ENCODE measurements around the gene STAM2. TPM values are rescaled to one million over a fixed set of nuclear protein-coding genes. Genes with fewer than 3 reads are reported as not detected.
"Not testable (repeated sequence)": the region's sequence is repeated elsewhere in the genome, so short reads cannot be mapped to it uniquely, and the experiment has no call there.

The STAM2 gene
- total and polyA plus RNA-seq, 2 donors from 2014 or later: 12.5 to 41.1 TPM

DNA sequence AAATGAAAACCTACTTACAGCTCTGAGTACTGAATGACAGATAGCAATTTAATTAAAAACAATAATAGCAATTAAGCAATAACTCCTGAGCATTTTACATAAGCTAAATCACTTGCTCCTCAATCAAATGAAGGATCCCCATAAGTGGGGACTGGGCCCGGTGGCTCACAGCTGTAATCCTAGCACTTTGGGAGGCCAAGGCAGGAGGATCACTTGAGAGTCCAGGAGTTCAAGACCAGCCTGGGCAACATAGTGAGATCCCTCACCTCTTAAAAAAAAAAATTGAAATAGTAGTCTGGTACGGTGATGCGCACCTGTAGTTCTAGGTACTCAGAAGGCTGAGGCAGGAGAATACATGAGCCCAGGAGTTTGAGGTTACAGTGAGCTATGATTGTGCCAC lies 13.4 kb downstream of the STAM2 start:
- DNase-seq (no peak), FAIRE-seq (no peak)

GRCh38 chr2:152161598-152161997 lies 14.0 kb downstream of the STAM2 start:
- FAIRE-seq (no peak), DNase-seq (peak in 2 of 5 donors; percentile 18 to 44)
- peaks cover 0 to 5% (median 0%) of the 10 kb centered on the region in 3 donors for H3K9me3 ChIP-seq (ENCODE audit: control insufficient read depth in 2 of 3, insufficient read depth in 1 of 3, low read length in 3 of 3)
- no peak overlapping the region for H3K9ac ChIP-seq (ENCODE audit: low read length in 3 of 3)
- no peaks in the 10 kb centered on the region for H3K27me3 ChIP-seq (ENCODE audit: control insufficient read depth, insufficient read depth, low read length)
- peak overlapping the region in 1 of 2 donors; percentile 32 for H3K27ac ChIP-seq (ENCODE audit: low read depth in 2 of 2, low read length in 2 of 2)
- intact Hi-C loops (cut with DNase I): no loop called here
- TF ChIP-seq, protein P1, sequence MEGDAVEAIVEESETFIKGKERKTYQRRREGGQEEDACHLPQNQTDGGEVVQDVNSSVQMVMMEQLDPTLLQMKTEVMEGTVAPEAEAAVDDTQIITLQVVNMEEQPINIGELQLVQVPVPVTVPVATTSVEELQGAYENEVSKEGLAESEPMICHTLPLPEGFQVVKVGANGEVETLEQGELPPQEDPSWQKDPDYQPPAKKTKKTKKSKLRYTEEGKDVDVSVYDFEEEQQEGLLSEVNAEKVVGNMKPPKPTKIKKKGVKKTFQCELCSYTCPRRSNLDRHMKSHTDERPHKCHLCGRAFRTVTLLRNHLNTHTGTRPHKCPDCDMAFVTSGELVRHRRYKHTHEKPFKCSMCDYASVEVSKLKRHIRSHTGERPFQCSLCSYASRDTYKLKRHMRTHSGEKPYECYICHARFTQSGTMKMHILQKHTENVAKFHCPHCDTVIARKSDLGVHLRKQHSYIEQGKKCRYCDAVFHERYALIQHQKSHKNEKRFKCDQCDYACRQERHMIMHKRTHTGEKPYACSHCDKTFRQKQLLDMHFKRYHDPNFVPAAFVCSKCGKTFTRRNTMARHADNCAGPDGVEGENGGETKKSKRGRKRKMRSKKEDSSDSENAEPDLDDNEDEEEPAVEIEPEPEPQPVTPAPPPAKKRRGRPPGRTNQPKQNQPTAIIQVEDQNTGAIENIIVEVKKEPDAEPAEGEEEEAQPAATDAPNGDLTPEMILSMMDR (IDR thresholded peaks at IDR 0.05; ENCODE audit: borderline replicate concordance, extremely low read depth, insufficient read depth): no peak
- H3K36me3 ChIP-seq (ENCODE audit: control insufficient read depth in 2 of 3, insufficient read depth in 3 of 3, low read length in 3 of 3): no peaks in the 10 kb centered on the region
- no peak overlapping the region for H3K4me3 ChIP-seq (ENCODE audit: low read length in 3 of 3)
- peaks cover 0 to 24% (median 3%) of the 10 kb centered on the region in 3 donors for H3K4me1 ChIP-seq (ENCODE audit: control insufficient read depth in 2 of 3, insufficient read depth in 2 of 3, low read depth in 1 of 3, low read length in 3 of 3)

More for the DNA sequence above, 13.4 kb downstream of the STAM2 start:
- no peak overlapping the region for H3K4me3 ChIP-seq (ENCODE audit: low read length in 3 of 3)
- no peak overlapping the region for H3K9ac ChIP-seq (ENCODE audit: low read length in 3 of 3)
- H3K27me3 ChIP-seq (ENCODE audit: control insufficient read depth, insufficient read depth, low read length): no peaks in the 10 kb centered on the region
- H3K27ac ChIP-seq (ENCODE audit: low read depth in 2 of 2, low read length in 2 of 2): peak overlapping the region in 1 of 2 donors; percentile 32
- intact Hi-C loops (cut with DNase I): no loop called here
- H3K9me3 ChIP-seq (ENCODE audit: control insufficient read depth in 2 of 3, insufficient read depth in 1 of 3, low read length in 3 of 3): peaks cover 0 to 3% (median 0%) of the 10 kb centered on the region in 3 donors
- no peaks in the 10 kb centered on the region for H3K36me3 ChIP-seq (ENCODE audit: control insufficient read depth in 2 of 3, insufficient read depth in 3 of 3, low read length in 3 of 3)
- TF ChIP-seq, protein P1 (IDR thresholded peaks at IDR 0.05; ENCODE audit: borderline replicate concordance, extremely low read depth, insufficient read depth): no peak
- peaks cover 0 to 29% (median 3%) of the 10 kb centered on the region in 3 donors for H3K4me1 ChIP-seq (ENCODE audit: control insufficient read depth in 2 of 3, insufficient read depth in 2 of 3, low read depth in 1 of 3, low read length in 3 of 3)

DNA sequence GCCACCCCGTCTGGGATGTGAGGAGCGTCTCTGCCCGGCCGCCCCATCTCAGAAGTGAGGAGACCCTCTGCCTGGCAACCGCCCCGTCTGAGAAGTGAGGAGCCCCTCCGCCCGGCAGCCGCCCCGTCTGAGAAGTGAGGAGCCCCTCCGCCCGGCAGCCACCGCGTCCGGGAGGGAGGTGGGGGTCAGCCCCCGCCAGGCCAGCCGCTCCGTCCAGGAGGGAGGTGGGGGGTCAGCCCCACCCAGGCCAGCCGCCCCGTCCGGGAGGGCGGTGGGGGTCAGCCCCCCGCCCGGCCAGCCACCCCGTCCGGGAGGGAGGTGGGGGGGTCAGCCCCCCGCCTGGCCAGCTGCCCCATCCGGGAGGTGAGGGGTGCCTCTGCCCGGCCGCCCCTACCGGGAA lies 15.2 kb downstream of the STAM2 start:
- H3K4me1 ChIP-seq (ENCODE audit: control insufficient read depth in 2 of 3, insufficient read depth in 2 of 3, low read depth in 1 of 3, low read length in 3 of 3): peaks cover 0 to 12% (median 0%) of the 10 kb centered on the region in 3 donors
- H3K9ac ChIP-seq (ENCODE audit: low read length in 3 of 3); H3K4me3 ChIP-seq (ENCODE audit: low read length in 3 of 3); DNase-seq; H3K36me3 ChIP-seq (ENCODE audit: control insufficient read depth in 2 of 3, insufficient read depth in 3 of 3, low read length in 3 of 3); H3K27ac ChIP-seq (ENCODE audit: low read depth in 2 of 2, low read length in 2 of 2); FAIRE-seq; intact Hi-C loops (cut with DNase I); H3K27me3 ChIP-seq (ENCODE audit: control insufficient read depth, insufficient read depth, low read length); H3K9me3 ChIP-seq (ENCODE audit: control insufficient read depth in 2 of 3, insufficient read depth in 1 of 3, low read length in 3 of 3): not testable (repeated sequence)

DNA sequence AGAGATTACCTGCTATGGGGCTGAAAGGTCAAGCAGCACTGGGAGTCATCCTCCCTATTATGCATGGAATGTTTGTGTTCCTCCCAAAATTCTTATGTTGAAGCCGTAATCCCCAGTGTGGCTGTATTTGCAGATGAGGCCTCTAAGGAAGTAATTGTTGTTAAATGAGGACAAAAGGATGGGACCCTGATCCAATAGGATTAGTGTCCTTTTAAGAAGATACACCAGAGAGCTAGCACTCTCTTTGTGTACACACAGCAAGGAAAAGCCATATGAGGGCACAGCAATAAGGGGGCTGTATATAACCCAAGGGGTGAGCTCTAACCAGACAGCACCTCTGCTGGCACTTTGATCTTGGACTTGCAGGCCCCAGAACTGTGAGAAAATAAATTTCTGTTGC lies 18.3 kb downstream of the STAM2 start:
- H3K27ac ChIP-seq (ENCODE audit: low read depth in 2 of 2, low read length in 2 of 2): no peak overlapping the region
- FAIRE-seq (no peak), DNase-seq (no peak)
- H3K27me3 ChIP-seq (ENCODE audit: control insufficient read depth, insufficient read depth, low read length): no peaks in the 10 kb centered on the region
- no peaks in the 10 kb centered on the region for H3K36me3 ChIP-seq (ENCODE audit: control insufficient read depth in 2 of 3, insufficient read depth in 3 of 3, low read length in 3 of 3)
- intact Hi-C loops (cut with DNase I): no loop called here
- H3K9me3 ChIP-seq (ENCODE audit: control insufficient read depth in 2 of 3, insufficient read depth in 1 of 3, low read length in 3 of 3): peaks cover 0 to 5% (median 0%) of the 10 kb centered on the region in 3 donors
- H3K9ac ChIP-seq (ENCODE audit: low read length in 3 of 3): no peak overlapping the region
- no peak overlapping the region for H3K4me3 ChIP-seq (ENCODE audit: low read length in 3 of 3)
- TF ChIP-seq, protein P1 (IDR thresholded peaks at IDR 0.05; ENCODE audit: borderline replicate concordance, extremely low read depth, insufficient read depth): no peak
- peaks cover 0 to 5% (median 0%) of the 10 kb centered on the region in 3 donors for H3K4me1 ChIP-seq (ENCODE audit: control insufficient read depth in 2 of 3, insufficient read depth in 2 of 3, low read depth in 1 of 3, low read length in 3 of 3)
